NT2/D1 (cell line): ENCODE results near the gene FSIP1.

Experiments used
- SUZ12 ChIP-seq: IDR thresholded peaks from 2 replicates; pipeline ENCODE4 v1.6.1; 2011; ENCODE audit not compliant: insufficient read length, insufficient read depth; ENCODE audit errors: extremely low read depth
- YY1 ChIP-seq: IDR thresholded peaks from 2 replicates; pipeline ENCODE4 v1.6.1; 2011; ENCODE audit not compliant: insufficient read length, insufficient read depth
- ZNF274 ChIP-seq: IDR thresholded peaks from 2 replicates; pipeline ENCODE4 v1.6.1; 2011; ENCODE audit warnings: mild to moderate bottlenecking, low read depth, low read length

DNA sequence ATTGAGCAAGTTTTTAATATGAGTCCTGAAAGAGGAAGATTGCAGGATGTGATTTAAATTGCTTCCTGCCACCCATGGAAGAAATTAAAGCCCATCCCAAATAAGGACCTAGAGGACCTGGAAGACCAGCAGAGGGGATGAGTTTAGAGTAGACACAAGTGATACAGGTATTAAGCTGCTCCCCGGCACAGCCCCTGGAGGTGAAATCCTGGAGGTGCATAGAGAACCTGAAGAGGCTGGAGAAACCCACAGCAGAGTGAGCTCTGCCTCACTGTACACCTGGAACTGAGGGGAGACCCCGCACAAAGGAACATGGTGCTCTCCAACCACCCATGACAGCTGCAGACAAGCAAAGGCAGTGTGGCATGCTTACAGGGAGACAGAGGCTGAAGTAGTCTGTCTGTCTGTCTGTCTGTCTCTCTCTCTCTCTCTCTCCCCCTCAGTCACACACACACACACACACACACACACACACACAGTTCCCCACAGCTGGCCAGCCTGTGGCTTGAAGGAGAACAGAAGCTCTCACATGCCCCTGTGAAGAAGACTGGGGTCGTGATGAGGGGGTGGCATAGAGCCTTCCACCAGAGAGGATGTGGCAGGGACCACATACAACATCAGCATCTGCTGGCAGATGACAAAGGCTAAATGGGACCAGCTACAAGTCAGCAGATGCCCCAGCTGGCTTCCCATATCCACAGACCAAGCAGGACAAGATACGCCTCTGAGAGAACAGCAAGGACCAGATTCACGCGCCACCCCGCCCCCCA, 38.1 kb downstream of the FSIP1 start:
- TF ChIP-seq SUZ12 (no peak), YY1 (no peak), ZNF274 (no peak)
